NCI-H2227 (cell line): ENCODE data around the gene KRTAP5-5.

Source experiments
- DNase-seq: peaks from one replicate; lab custom pipeline; 2025; ENCODE audit not compliant: unreplicated experiment; lab: John Stamatoyannopoulos, UW

KRTAP5-5 gene

GRCh38 chr11:1674173-1675131, 44.9 kb downstream of the KRTAP5-5 start:
- no peak for DNase-seq

GRCh38 chr11:1675536-1676228, 46.1 kb downstream of the KRTAP5-5 start:
- DNase-seq: no peak

DNA sequence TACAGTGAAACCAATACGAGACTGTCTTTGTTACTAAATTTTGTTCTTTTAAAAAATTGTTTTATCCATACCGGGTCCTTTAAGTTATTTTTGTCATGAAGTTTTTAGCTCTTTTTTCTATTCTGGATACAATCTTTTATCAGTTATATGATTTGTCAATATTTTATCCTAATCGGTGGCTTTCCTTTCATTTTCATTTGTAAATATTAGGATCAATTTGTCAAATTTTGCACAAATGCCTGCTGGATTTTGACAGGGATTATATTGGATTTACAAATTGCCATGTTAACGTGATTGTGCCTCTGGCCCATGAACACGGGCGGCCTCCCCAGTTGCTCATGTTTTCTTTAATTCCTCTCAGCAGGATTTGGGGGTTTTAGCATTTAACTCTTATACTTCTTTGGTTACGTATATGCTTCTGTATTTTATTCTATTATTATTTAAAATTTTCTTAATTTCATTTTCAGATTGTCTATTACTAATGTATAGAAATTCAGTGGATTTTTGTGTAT, 46.7 kb downstream of the KRTAP5-5 start:
- no peak for DNase-seq

GRCh38 chr11:1679881-1680280, 50.3 kb downstream of the KRTAP5-5 start:
- DNase-seq: no peak
